ENCODE measurements around the gene C2orf81.
A peak's percentile ranks its signal among the peaks of the same experiment; 100 is the strongest.
"Not testable (repeated sequence)": the region's sequence is repeated elsewhere in the genome, so short reads cannot be mapped to it uniquely, and the experiment has no call there.

C2orf81 gene

GRCh38 chr2:74442483-74443297, 21.3 kb upstream of the C2orf81 start:
- DNase-seq = not testable (repeated sequence)

DNA sequence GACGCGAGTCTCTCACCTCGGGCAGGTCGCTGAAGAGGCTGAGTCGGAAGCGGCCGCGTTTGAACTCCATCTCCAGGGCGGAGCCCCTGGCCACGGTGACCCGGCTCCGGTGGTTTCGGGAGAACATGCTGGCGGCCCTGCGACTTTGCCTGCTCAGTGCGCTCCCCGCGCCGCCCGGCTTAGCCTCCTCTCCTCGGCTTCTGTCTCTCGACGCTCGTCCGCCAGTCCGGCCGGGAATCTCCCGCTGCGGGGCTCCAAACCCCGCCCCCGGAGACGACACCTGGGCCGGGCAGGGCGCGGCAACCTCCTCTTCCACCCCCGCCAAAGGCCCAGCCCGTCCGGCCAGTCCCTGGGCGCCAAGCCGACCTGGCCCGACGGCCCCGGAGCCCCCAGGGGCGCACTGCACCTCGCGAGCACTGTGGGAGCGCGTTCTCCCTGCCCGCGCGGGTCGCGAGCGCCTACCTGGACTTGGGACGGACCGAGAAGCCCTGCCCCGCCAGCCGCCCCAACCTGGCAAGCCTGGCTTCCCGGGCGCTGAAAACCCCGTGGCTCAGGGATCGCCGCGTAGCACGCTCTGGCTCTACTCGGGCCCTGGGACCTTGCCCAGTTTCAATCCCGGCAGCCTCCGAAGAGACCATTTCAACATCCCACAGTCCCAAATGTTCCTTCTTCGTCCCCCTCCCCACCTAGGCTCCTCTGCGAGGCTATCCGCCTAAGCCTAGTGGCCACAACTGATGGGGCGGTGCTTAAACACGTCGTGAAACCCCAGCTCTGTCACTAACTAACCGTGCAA, 20.5 kb upstream of the C2orf81 start, which contains the start of gene RTKN:
RTKN (minus strand) TSS at position 248 of the 793 bp plus-strand sequence; CDS start at position 127, 121 bp downstream.
- peak; percentile 27 for DNase-seq

DNA sequence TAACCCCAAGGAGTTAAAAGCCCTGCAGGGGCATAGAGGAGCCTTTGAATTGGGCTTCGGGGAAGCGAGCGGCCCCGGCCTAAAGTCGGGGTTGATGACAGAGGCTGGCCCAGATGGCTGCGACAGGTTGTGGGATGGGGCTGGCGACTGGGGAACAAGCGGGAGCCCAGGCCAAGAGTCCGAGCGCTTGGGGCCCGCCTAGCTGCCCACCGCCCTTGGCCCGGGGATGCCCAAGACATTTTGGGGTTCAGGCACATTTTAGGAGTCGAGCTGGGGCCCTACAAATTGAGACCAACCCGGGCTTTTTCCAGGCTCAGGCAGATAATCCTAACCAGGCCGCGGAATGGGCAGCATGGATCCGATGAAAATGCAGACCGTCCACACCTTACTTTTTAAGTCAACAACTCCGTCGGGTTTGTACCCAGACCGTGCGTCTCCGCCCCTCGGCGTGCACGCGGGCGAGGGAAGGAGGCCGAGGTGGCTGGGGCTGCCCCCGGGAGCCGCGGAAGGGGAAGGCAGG, 19.8 kb upstream of the C2orf81 start:
- DNase-seq = no peak

- DNase-seq = peak; percentile 76
Measured at GRCh38 chr2:74440378-74441169, 19.2 kb upstream of the C2orf81 start.

DNA sequence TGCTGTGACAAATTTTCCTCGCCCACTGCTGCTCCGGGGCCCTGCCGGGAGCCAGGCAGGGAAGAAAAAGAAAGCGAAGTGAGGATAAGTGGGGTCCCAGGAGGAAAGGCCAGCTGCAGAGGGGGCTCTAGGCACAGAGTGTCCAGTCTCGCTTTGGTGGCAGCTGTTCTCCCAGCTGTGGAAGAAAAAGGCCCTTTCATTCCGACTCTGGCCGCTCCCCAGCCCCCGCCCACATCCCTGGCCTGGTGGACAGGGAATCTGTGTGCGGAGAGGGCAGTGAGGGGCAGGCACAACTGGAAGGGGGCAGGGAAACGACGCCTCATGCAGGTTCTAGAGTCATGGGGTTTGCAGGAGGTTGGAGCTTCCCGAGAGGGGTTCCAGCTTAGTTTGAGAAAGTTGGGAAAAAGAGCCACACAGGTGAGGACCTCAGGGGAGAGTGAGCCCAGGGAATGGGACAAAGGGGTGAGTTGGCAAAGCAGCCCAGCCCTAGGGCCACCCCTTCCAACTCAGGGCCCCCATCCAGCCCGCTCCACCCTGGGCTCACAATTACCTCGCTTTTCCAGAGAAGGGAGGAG, 18.5 kb upstream of the C2orf81 start:
- DNase-seq = no peak

DNA sequence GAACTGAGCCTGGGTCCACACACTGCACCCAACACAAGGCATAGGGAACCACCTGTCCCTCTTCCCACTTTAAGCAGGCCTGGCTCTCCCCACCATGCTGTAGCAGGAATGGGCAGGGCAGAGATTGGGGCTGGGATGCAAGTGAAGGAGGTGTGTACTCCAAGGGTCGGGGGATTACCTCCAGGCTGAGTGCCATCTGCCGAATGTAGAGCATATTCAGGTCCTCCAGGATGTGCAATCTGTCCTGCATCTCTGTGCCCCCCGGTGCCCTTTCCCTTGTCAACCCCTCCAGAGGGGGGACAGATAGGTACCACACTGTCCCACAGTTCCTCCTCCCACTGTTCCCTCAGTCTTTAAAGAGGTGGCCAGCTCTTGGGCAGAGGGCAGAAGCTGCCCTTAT, 18.0 kb upstream of the C2orf81 start:
- no peak for DNase-seq

DNA sequence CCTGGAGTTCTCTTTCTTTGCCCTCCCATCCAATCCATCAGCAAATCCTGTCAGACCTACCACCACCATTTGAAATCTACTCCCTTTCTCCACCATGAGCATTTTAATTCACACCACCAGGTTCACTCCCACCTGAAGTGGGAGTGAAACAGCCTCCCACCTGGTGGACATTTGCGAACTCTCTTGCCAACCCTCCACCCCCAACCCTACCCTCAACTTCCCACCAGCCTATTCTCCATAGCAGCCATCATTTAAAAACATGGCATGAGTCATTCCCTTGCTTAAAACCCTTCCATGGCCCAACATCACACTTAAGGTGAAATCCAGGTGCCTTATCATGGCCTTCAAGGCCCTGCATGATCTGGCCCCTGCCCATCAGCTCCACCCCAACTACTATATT, 16.8 kb upstream of the C2orf81 start:
- DNase-seq = no peak

GRCh38 chr2:74436848-74437695, 15.7 kb upstream of the C2orf81 start:
- no peak for DNase-seq

DNA sequence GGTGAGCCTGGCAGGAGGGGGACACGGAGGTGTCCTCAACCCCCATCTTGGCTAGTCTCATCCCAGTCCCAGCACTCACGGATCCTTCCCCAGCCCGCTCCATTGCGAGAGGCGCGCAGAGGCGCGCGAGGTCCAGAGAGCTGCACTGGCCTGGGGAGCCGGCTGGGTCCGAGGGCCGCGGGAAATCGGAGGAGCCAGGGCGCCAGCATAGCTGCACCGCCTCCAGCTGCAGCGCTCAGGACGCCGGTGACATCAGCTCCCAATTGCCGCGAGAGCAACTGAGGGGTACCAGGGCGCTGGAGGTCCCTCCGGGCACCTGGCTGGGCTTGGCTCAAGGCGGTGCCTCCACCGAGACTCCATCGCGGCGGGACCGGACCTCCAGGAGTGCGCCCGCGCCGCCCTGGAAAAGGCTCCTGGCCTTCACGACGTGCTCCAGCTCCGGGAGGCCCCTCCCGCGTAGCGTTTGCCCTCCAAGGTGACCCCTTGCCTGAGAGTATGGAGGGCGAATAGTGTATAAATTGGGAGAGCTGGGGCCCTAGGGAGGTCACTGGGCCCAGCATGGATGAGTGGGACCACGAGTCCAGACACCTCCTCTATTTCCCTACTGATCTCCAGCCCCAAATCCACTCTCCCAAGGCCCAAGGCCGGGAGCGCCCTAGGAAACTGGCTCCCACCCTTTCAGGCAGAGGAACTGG, 14.8 kb upstream of the C2orf81 start:
- no peak for DNase-seq

GRCh38 chr2:74430502-74430901, 9.1 kb upstream of the C2orf81 start:
- no peak for DNase-seq

GRCh38 chr2:74429487-74430451, 8.3 kb upstream of the C2orf81 start:
- DNase-seq = no peak

DNA sequence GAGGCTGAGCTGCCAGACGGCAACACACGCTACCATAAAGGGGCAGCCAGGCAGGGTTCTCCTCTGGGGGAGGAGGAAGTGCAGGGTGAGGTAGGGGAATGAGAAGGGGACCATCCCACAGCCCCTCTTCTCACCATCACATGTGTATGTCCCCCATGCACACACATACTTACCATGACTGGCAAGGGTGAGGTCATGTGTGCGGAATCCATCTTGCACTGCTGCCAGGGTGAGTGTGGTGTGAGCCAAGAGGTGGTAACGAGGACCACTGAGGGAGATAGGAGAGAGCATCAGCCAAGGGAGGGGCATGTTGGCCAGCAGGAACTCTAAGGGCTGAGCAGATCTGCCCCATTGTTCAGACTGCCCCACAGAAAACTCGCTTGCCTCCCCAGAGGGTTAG, 7.3 kb upstream of the C2orf81 start:
- no peak for DNase-seq

DNA sequence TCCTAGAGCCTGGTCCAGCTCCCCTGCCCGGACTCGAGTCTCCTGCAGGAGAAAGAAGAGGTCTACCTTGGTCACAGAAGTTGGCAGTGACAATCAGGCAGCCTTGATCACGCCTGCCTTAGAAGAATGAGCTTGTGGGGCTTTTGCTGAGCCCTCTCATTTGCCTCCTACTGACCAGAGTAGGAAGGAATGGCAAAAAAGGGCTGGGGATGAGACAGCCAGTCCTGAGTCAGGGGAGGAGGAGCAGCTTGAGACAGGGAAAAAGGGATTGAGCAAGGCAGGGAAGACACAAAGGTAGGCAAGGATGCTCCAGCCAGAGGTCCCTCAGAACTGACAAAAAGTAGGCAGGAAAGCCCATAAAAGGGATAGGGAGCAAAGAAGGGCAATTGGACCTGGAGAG, 6.1 kb upstream of the C2orf81 start:
- no peak for DNase-seq

GRCh38 chr2:74426181-74426758, 4.9 kb upstream of the C2orf81 start:
- no peak for DNase-seq

GRCh38 chr2:74425523-74425922, 4.1 kb upstream of the C2orf81 start:
- no peak for DNase-seq

DNA sequence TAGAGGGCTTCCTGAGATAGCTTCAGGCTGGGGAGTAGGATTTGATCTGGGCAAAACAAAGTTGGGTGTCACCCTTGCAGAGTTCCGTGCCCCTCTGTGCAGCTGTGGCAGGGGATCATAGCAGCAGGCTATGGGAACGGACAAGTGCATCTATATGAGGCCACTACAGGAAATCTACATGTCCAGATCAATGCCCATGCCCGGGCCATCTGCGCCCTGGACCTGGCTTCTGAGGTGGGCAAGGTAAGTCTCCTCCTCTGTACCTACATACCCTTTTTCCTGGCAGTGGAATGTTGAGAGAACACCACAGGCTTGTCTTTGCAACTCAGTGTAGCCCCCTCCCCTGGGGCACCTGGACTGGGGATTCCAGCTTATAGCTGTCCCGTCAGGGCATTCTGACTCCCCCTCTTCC, 3.6 kb upstream of the C2orf81 start:
- DNase-seq = no peak

GRCh38 chr2:74424139-74424992, 2.9 kb upstream of the C2orf81 start:
- no peak for DNase-seq
